ENCODE data around the gene ORM1. TPM values are rescaled to one million over a fixed set of nuclear protein-coding genes. Genes with fewer than 3 reads are reported as not detected.

ORM1 gene
- total RNA-seq, 1 experiment from 2014 or later = 4.4 TPM

- no peak overlapping the region; a peak in 1 of 7 replicates for H3K27ac Mint-ChIP-seq
- H2AFZ ChIP-seq (ENCODE audit: low read length) = no peak overlapping the region
- H2AK5ac ChIP-seq (ENCODE audit: insufficient read length, low read length) = no peak overlapping the region
- no peaks in the 10 kb centered on the region for H3K9me3 ChIP-seq (ENCODE audit: control insufficient read depth, low read depth, low read length)
- 0 out of 4 replicates have a peak, but pooled peaks cover 0 to 2% of the 10 kb centered on the region in 2 experiments for H3K4me1 Mint-ChIP-seq
- H3T11ph ChIP-seq (ENCODE audit: low read length) = no peak overlapping the region
- no peak overlapping the region for H4K91ac ChIP-seq (ENCODE audit: insufficient read length, low read depth, low read length)
- H2BK20ac ChIP-seq (ENCODE audit: low read depth, low read length, poor library complexity, severe bottlenecking) = no peak overlapping the region
- H2BK15ac ChIP-seq (ENCODE audit: low read depth, low read length) = no peak overlapping the region
- H2BK120ac ChIP-seq (ENCODE audit: low read depth, low read length, poor library complexity, severe bottlenecking) = no peak overlapping the region
- TF ChIP-seq CTCF (conservative IDR thresholded peaks at IDR 0.05) = no peak
- H3K4me3 Mint-ChIP-seq = no peak overlapping the region
- no CpG with 5 or more reads among the region's 2 CpGs for WGBS (ENCODE audit: extremely low coverage, insufficient read length, low lambda C conversion rate)
- no peak overlapping the region for H3K56ac ChIP-seq (ENCODE audit: insufficient read length, low read depth, low read length)
- H3K23ac ChIP-seq (ENCODE audit: insufficient read length, low read depth, low read length) = no peak overlapping the region
- H3K27me3 ChIP-seq (ENCODE audit: insufficient read depth, low read length) = no peaks in the 10 kb centered on the region
- H3K23me2 ChIP-seq (ENCODE audit: insufficient read length, low read depth, low read length, poor library complexity, severe bottlenecking) = no peaks in the 10 kb centered on the region
- H3K27me3 Mint-ChIP-seq (ENCODE audit: low read depth) = peaks cover 4% of the 10 kb centered on the region
- no peak overlapping the region for H2BK5ac ChIP-seq (ENCODE audit: insufficient read length, low read length)
- no peaks in the 10 kb centered on the region; a peak in 1 of 5 replicates for H3K9me3 Mint-ChIP-seq
- H3K79me1 ChIP-seq (ENCODE audit: insufficient read depth, low read depth, low read length, poor library complexity, severe bottlenecking) = no peaks in the 10 kb centered on the region
- no peak overlapping the region for H3K14ac ChIP-seq (ENCODE audit: insufficient read depth, low read length)
- no peak for DNase-seq
- no peak overlapping the region for H4K8ac ChIP-seq (replicated peaks; ENCODE audit: insufficient read length, low read depth, low read length)
- H4K20me1 ChIP-seq (ENCODE audit: control insufficient read depth, insufficient read depth, insufficient read length) = no peaks in the 10 kb centered on the region
- H3K4ac ChIP-seq (ENCODE audit: low read depth, low read length) = no peak overlapping the region
- no peak overlapping the region for H3K4me2 ChIP-seq (ENCODE audit: insufficient read depth, insufficient read length, low read length)
- no peaks in the 10 kb centered on the region for H3K4me1 ChIP-seq (ENCODE audit: insufficient read depth, low read length)
- no peak overlapping the region for H3K18ac ChIP-seq (ENCODE audit: insufficient read length, low read depth, low read length)
- peaks cover 32 to 47% (median 39%) of the 10 kb centered on the region in 3 experiments; a peak in 6 of 7 replicates for H3K36me3 Mint-ChIP-seq (ENCODE audit: insufficient read depth in 1 of 3, low read depth in 3 of 3)
- H3K9ac ChIP-seq (ENCODE audit: extremely low read depth, insufficient read length, low read length) = no peak overlapping the region
- H3K27ac ChIP-seq (ENCODE audit: insufficient read length, low read depth, low read length) = no peak overlapping the region
- H4K5ac ChIP-seq (ENCODE audit: insufficient read length, low read depth, low read length) = no peak overlapping the region
- no peak overlapping the region for H2BK12ac ChIP-seq (ENCODE audit: insufficient read length, low read depth, low read length)
- H3K79me2 ChIP-seq (ENCODE audit: insufficient read depth, low read length) = no peaks in the 10 kb centered on the region
Measured at GRCh38 chr9:114335745-114336144, 12.8 kb downstream of the ORM1 start.
